ENCODE results near the gene PDZD4. TPM values are rescaled to one million over a fixed set of nuclear protein-coding genes. Genes with fewer than 3 reads are reported as not detected.

Gene PDZD4
- polyA plus RNA-seq, 1 donor (not counting 4 experiments of a cell fraction or from before 2014, with no cell fraction given) = 0.05 TPM

DNA sequence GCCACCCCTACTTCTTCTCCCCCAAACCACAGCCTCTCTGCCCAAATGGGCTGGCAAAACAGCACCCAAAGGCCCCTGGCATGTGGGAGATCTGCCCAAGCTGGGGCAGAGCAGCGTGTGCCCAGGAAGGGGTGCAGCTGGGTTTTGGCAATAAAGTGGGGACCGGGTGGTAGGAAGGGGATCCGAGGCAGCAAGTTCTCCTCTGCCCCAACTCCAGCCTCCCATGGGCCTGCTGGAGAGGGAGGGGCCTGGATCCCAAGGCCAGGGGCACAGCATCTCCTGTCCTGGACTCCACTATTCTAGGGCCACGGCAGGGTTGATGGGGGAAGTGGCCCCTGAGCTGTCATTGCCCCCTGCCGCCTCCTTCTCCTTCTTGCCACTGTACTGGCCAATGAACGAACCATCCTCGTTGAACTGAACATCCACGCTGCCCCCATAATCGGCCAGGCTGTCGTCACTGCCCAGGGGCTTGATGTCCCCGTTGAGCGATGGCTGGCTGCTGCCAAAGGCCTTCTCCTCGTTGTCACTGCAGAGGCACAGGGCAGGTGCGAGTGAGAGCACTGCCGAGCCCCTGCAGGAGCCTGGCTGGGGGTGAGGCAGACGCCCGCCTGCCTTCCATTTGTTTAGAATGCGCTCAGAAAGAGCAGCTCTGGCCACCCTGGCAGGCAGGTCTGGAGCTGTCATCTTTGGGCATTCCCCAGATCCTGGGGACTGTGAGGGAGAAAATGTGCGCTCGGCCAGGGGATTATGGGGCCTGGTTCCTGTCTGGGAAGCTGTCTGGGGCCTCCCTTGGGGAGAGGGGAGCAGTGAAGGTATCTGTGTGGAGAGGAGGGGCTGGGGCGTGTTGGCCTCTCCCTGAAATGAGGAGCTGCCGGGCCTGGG is 32.3 kb upstream of the PDZD4 start:
- DNase-seq (ENCODE audit: low read depth, low spot score) = no peak
- Histone ChIP-seq H3K4me1 (ENCODE audit: control insufficient read depth, extremely low read depth, insufficient read depth, low read length) (no peaks in the 10 kb centered on the region), H3K27me3 (ENCODE audit: control insufficient read depth, extremely low read depth, insufficient read depth, low read length) (no peaks in the 10 kb centered on the region), H3K36me3 (ENCODE audit: control insufficient read depth in 2 of 2, extremely low read depth in 1 of 2, insufficient read depth in 2 of 2, low read length in 2 of 2) (peaks cover 0 to 7% of the 10 kb centered on the region in 2 experiments), H3K9me3 (ENCODE audit: control insufficient read depth, low read depth, low read length) (no peaks in the 10 kb centered on the region), H4K20me1 (ENCODE audit: control insufficient read depth, extremely low read depth, insufficient read depth, low read length) (no peaks in the 10 kb centered on the region), H3K4me3 (ENCODE audit: control insufficient read depth in 2 of 3, extremely low read depth in 1 of 3, insufficient read depth in 2 of 3, low read depth in 1 of 3, low read length in 3 of 3) (no peak overlapping the region), H3K79me2 (ENCODE audit: control insufficient read depth, insufficient read depth, low read length) (no peaks in the 10 kb centered on the region), H3K4me2 (ENCODE audit: control insufficient read depth, extremely low read depth, insufficient read depth, low read depth, low read length) (no peak overlapping the region), H3K9me1 (ENCODE audit: control insufficient read depth, extremely low read depth, insufficient read depth, low read length) (no peaks in the 10 kb centered on the region), H3K9ac (ENCODE audit: control insufficient read depth, extremely low read depth, insufficient read depth, low read length) (no peak overlapping the region), H2AFZ (ENCODE audit: control insufficient read depth, low read length) (no peak overlapping the region), H3K27ac (ENCODE audit: control insufficient read depth, insufficient read depth, low read length) (no peak overlapping the region)
- dilution Hi-C loops (cut with MboI; ENCODE audit: extremely low pct_ligation_motif_present, low sequenced_read_pairs) = no loop called here
- no peak for FAIRE-seq
- TF ChIP-seq, protein P1, sequence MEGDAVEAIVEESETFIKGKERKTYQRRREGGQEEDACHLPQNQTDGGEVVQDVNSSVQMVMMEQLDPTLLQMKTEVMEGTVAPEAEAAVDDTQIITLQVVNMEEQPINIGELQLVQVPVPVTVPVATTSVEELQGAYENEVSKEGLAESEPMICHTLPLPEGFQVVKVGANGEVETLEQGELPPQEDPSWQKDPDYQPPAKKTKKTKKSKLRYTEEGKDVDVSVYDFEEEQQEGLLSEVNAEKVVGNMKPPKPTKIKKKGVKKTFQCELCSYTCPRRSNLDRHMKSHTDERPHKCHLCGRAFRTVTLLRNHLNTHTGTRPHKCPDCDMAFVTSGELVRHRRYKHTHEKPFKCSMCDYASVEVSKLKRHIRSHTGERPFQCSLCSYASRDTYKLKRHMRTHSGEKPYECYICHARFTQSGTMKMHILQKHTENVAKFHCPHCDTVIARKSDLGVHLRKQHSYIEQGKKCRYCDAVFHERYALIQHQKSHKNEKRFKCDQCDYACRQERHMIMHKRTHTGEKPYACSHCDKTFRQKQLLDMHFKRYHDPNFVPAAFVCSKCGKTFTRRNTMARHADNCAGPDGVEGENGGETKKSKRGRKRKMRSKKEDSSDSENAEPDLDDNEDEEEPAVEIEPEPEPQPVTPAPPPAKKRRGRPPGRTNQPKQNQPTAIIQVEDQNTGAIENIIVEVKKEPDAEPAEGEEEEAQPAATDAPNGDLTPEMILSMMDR (optimal IDR thresholded peaks at IDR 0.05 in 1 of 3, IDR thresholded peaks at IDR 0.05 in 1 of 3, conservative IDR thresholded peaks at IDR 0.05 in 1 of 3; ENCODE audit: extremely low read depth in 1 of 3, insufficient read depth in 2 of 3, low read length in 3 of 3) = no peak
- TF ChIP-seq EZH2 (IDR thresholded peaks at IDR 0.05; ENCODE audit: low read length) = no peak

DNA sequence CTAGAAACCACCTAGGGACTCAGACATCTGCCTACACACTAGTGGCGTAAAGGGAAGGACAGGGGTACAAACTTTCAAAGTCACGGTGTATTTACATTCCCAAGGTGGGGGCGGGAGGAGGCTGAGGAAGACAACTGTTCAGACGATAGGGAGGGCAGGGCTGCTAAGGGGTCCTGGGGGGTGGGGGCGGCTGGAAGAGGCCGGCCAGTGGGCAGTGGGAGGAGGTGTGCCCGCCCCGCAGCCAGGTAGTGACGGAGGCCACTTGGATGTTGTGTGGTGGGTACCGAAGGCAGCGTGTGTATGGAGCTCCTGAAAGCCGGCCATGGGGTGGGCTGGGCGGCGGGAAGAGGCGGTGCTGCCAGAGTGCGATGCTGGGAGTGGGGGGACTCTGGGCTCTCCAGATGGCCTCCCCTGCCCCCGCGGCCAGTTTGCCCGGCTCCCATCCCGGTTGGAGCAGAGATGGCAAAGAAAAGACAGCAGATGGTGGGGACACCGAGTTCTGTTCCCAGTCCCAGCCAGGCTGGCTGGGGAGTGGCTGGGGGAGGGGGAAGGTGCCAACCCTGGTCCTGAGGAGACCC is 31.5 kb upstream of the PDZD4 start:
- H3K9me1 ChIP-seq (ENCODE audit: control insufficient read depth, extremely low read depth, insufficient read depth, low read length) = no peaks in the 10 kb centered on the region
- H3K9ac ChIP-seq (ENCODE audit: control insufficient read depth, extremely low read depth, insufficient read depth, low read length) = no peak overlapping the region
- no peaks in the 10 kb centered on the region for H3K4me1 ChIP-seq (ENCODE audit: control insufficient read depth, extremely low read depth, insufficient read depth, low read length)
- FAIRE-seq = no peak
- H3K4me3 ChIP-seq (ENCODE audit: control insufficient read depth in 2 of 3, extremely low read depth in 1 of 3, insufficient read depth in 2 of 3, low read depth in 1 of 3, low read length in 3 of 3) = no peak overlapping the region
- no peak for DNase-seq (ENCODE audit: low read depth, low spot score)
- no peaks in the 10 kb centered on the region for H3K27me3 ChIP-seq (ENCODE audit: control insufficient read depth, extremely low read depth, insufficient read depth, low read length)
- H2AFZ ChIP-seq (ENCODE audit: control insufficient read depth, low read length) = no peak overlapping the region
- H3K27ac ChIP-seq (ENCODE audit: control insufficient read depth, insufficient read depth, low read length) = no peak overlapping the region
- dilution Hi-C loops (cut with MboI; ENCODE audit: extremely low pct_ligation_motif_present, low sequenced_read_pairs) = no loop called here
- no peak overlapping the region for H3K4me2 ChIP-seq (ENCODE audit: control insufficient read depth, extremely low read depth, insufficient read depth, low read depth, low read length)
- no peaks in the 10 kb centered on the region for H3K9me3 ChIP-seq (ENCODE audit: control insufficient read depth, low read depth, low read length)
- no peaks in the 10 kb centered on the region for H4K20me1 ChIP-seq (ENCODE audit: control insufficient read depth, extremely low read depth, insufficient read depth, low read length)
- no peaks in the 10 kb centered on the region for H3K79me2 ChIP-seq (ENCODE audit: control insufficient read depth, insufficient read depth, low read length)
- peaks cover 0 to 6% of the 10 kb centered on the region in 2 experiments for H3K36me3 ChIP-seq (ENCODE audit: control insufficient read depth in 2 of 2, extremely low read depth in 1 of 2, insufficient read depth in 2 of 2, low read length in 2 of 2)
- TF ChIP-seq EZH2 (IDR thresholded peaks at IDR 0.05; ENCODE audit: low read length) = no peak
- TF ChIP-seq, protein P1 (optimal IDR thresholded peaks at IDR 0.05 in 1 of 3, IDR thresholded peaks at IDR 0.05 in 1 of 3, conservative IDR thresholded peaks at IDR 0.05 in 1 of 3; ENCODE audit: extremely low read depth in 1 of 3, insufficient read depth in 2 of 3, low read length in 3 of 3) = no peak

All from keratinocyte (primary cell).